HepG2 (cell line): ENCODE measurements around the gene F2RL3. TPM values are rescaled to one million over a fixed set of nuclear protein-coding genes. Genes with fewer than 3 reads are reported as not detected.

Experiments used
- ATAC-seq: fragments of 200-7000 bp; cut with Tn5 transposase; 3 replicates; pipeline ENCODE4 v1.9.1; 2020; ENCODE audit warnings: mild to moderate bottlenecking, moderate library complexity
- BruUV-seq: library from RNA; stranded (reverse); fragments of 400-500 nt; replicated peaks from 2 replicates; lab custom pipeline; 2021; lab: Mats Ljungman, UMichigan
- CTCF ChIA-PET: fragments of 300-600 bp; formaldehyde crosslinking; extraction: SDS; loops from one replicate; lab custom pipeline; 2021; ENCODE audit warnings: low total read pairs, inconsistent platforms, low intra/inter-chr PET ratio; lab: Yijun Ruan, JAX
- POLR2A ChIA-PET: fragments of 350-600 bp; sonication (Branson Sonifier 250); formaldehyde crosslinking; loops from one replicate; lab custom pipeline; 2020; ENCODE audit warnings: antibody characterized with exemption, inconsistent platforms; lab: Yijun Ruan, JAX
- DNase-seq: peaks from one replicate; pipeline ENCODE4 v3.0.0-alpha.2; 2015; ENCODE audit warnings: low spot score
- FAIRE-seq: peaks from 3 replicates; lab custom pipeline; 2011; peaks lifted over from hg19 to GRCh38; lab: Jason Lieb, UNC
- H2AFZ ChIP-seq: one replicate; pipeline ENCODE4 v1.6.1; 2011; ENCODE audit warnings: low read length, inconsistent platforms
- H3K27ac ChIP-seq: fragments of 300-600 bp; 3 replicates; pipeline ENCODE4 v1.8.0; 2011; ENCODE audit warnings: mixed run types, mild to moderate bottlenecking, mixed read lengths, low read length, inconsistent platforms; ENCODE audit not compliant: insufficient read depth; ENCODE audit errors: extremely low read length
- H3K27me3 ChIP-seq, 2 experiments: fragments of 200-600 bp in 1 of 2; 2 replicates in 1 of 2; 3 replicates in 1 of 2; pipeline versions ENCODE4 v1.6.0 to v1.8.0; 2011; ENCODE audit warnings: low read length in 2 of 2, mild to moderate bottlenecking in 2 of 2, moderate library complexity in 2 of 2, inconsistent platforms in 1 of 2; ENCODE audit not compliant: insufficient read depth in 2 of 2, control insufficient read depth in 1 of 2
- H3K36me3 ChIP-seq, 2 experiments: fragments of 200-600 bp in 1 of 2; replicated peaks in 1 of 2; 2 replicates in 1 of 2; 3 replicates in 1 of 2; pipeline versions ENCODE4 v1.5.1 to v1.8.0; 2011; ENCODE audit warnings: low read length in 2 of 2, inconsistent platforms in 1 of 2; ENCODE audit not compliant: insufficient read depth in 2 of 2, control insufficient read depth in 1 of 2
- H3K4me1 ChIP-seq: 2 replicates; pipeline ENCODE4 v1.5.1; 2012; ENCODE audit warnings: low read length, inconsistent platforms; ENCODE audit not compliant: insufficient read depth
- H3K4me2 ChIP-seq: 2 replicates; pipeline ENCODE4 v1.6.0; 2011; ENCODE audit warnings: low read depth, low read length, inconsistent platforms
- H3K4me3 ChIP-seq, 3 experiments: fragments of 200-600 bp in 1 of 3; sonication (generic), shearing (Covaris generic) in 1 of 3; replicated peaks in 1 of 3; 2 replicates each; pipeline ENCODE4 v1.5.1; 2011 to 2016; ENCODE audit warnings: low read length in 3 of 3, inconsistent platforms in 2 of 3, low read depth in 2 of 3, mild to moderate bottlenecking in 2 of 3, control low read depth in 1 of 3, mixed read lengths in 1 of 3; ENCODE audit not compliant: insufficient read depth in 1 of 3
- H3K79me2 ChIP-seq: one replicate; pipeline ENCODE4 v1.6.1; 2011; ENCODE audit warnings: low read length, inconsistent platforms; ENCODE audit not compliant: insufficient read depth
- H3K9ac ChIP-seq: 2 replicates; pipeline ENCODE4 v1.6.0; 2011; ENCODE audit warnings: mild to moderate bottlenecking, low read depth, low read length, inconsistent platforms; ENCODE audit not compliant: insufficient read depth
- H3K9me3 ChIP-seq: 2 replicates; pipeline ENCODE4 v1.5.1; 2012; ENCODE audit warnings: mild to moderate bottlenecking, low read length
- H4K20me1 ChIP-seq: 2 replicates; pipeline ENCODE4 v1.6.0; 2011; ENCODE audit warnings: inconsistent platforms, mild to moderate bottlenecking, low read length, moderate library complexity; ENCODE audit not compliant: insufficient read depth
- ARHGAP35 ChIP-seq: sonication (generic); formaldehyde crosslinking; IDR thresholded peaks from 2 replicates; pipeline ENCODE4 v1.9.0; 2022; ENCODE audit warnings: mild to moderate bottlenecking, inconsistent platforms, moderate library complexity, missing genetic modification reagents, borderline replicate concordance
- CEBPZ ChIP-seq: IDR thresholded peaks from 2 replicates; pipeline ENCODE4 v1.6.1; 2012; ENCODE audit warnings: low read length, improper control_type of control experiment
- FIP1L1 ChIP-seq: fragments of 200-400 bp; formaldehyde crosslinking; IDR thresholded peaks from 2 replicates; pipeline ENCODE4 v1.6.1; 2018; ENCODE audit warnings: low read depth, mild to moderate bottlenecking, low read length, moderate library complexity, borderline replicate concordance; ENCODE audit not compliant: insufficient read depth
- HNRNPK ChIP-seq: fragments of 200-400 bp; formaldehyde crosslinking; IDR thresholded peaks from 2 replicates; pipeline ENCODE4 v1.6.1; 2018; ENCODE audit warnings: low read length, low read depth, moderate library complexity, mild to moderate bottlenecking; ENCODE audit not compliant: poor library complexity, severe bottlenecking
- KDM2A ChIP-seq: sonication (generic); formaldehyde crosslinking; IDR thresholded peaks from 2 replicates; pipeline ENCODE4 v1.4.0; 2020; ENCODE audit warnings: low read depth, missing genetic modification reagents, borderline replicate concordance
- NFKBIZ ChIP-seq: IDR thresholded peaks from 2 replicates; pipeline ENCODE4 v1.6.1; 2018; ENCODE audit warnings: missing genetic modification reagents, missing compliant biosample characterization
- RORA ChIP-seq: sonication (generic); formaldehyde crosslinking; IDR thresholded peaks from 2 replicates; pipeline ENCODE4 v1.5.0; 2020; ENCODE audit warnings: mild to moderate bottlenecking, missing genetic modification reagents, moderate library complexity
- ZFP62 ChIP-seq: sonication (generic); formaldehyde crosslinking; IDR thresholded peaks from 2 replicates; pipeline ENCODE4 v1.4.0; 2020; ENCODE audit warnings: missing genetic modification reagents
- ZFY ChIP-seq: sonication (generic); formaldehyde crosslinking; IDR thresholded peaks from 2 replicates; pipeline ENCODE4 v1.4.0; 2020; ENCODE audit warnings: missing genetic modification reagents
- ZNF282 ChIP-seq: fragments of 450-650 bp; IDR thresholded peaks from 2 replicates; pipeline ENCODE4 v1.6.1; 2018; ENCODE audit not compliant: partially characterized antibody
- ZNF382 ChIP-seq: sonication (generic); formaldehyde crosslinking; IDR thresholded peaks from 2 replicates; pipeline ENCODE4 v1.5.0; 2020; ENCODE audit warnings: missing genetic modification reagents, mild to moderate bottlenecking, borderline replicate concordance
- ZNF430 ChIP-seq: sonication (generic); formaldehyde crosslinking; IDR thresholded peaks from 2 replicates; pipeline ENCODE4 v1.9.0; 2021; ENCODE audit warnings: mild to moderate bottlenecking, missing genetic modification reagents
- ZNF564 ChIP-seq: sonication (generic); formaldehyde crosslinking; IDR thresholded peaks from 2 replicates; pipeline ENCODE4 v1.8.1; 2023; ENCODE audit warnings: mild to moderate bottlenecking, missing genetic modification reagents
- ZNF569 ChIP-seq: sonication (generic); formaldehyde crosslinking; IDR thresholded peaks from 2 replicates; pipeline ENCODE4 v1.5.0; 2020; ENCODE audit warnings: mild to moderate bottlenecking, missing genetic modification reagents, moderate library complexity, borderline replicate concordance
- ZNF580 ChIP-seq: IDR thresholded peaks from 2 replicates; pipeline ENCODE4 v1.6.1; 2016; ENCODE audit warnings: low read depth, borderline replicate concordance
- ZNF616 ChIP-seq: sonication (generic); formaldehyde crosslinking; IDR thresholded peaks from 2 replicates; pipeline ENCODE4 v1.5.0; 2020; ENCODE audit warnings: low read depth, mild to moderate bottlenecking, missing genetic modification reagents
- ZZZ3 ChIP-seq: sonication (generic); formaldehyde crosslinking; IDR thresholded peaks from 2 replicates; pipeline ENCODE4 v1.4.0; 2020; ENCODE audit warnings: missing genetic modification reagents, mild to moderate bottlenecking, borderline replicate concordance
- WGBS: methylation state at CpG from one replicate; pipeline ENCODE4 v1.1.6; 2017; ENCODE audit warnings: low lambda C conversion rate; 5-methylcytosine and 5-hydroxymethylcytosine counted together
- in situ Hi-C: cut with HindIII; loops from 2 replicates; pipeline ENCODE4 v1.10.0; 2017; ENCODE audit warnings: low pct_unique_long_range_greater_than_20kb; ENCODE audit not compliant: extremely low pct_ligation_motif_present
- intact Hi-C: fragments of 100-400 bp; cut with micrococcal nuclease; formaldehyde crosslinking; loops from one replicate; pipeline ENCODE4 v1.10.0; 2022; ENCODE audit not compliant: unreplicated experiment
- polyA plus RNA-seq, 8 experiments: library from polyadenylated mRNA; depleted of rRNA in 3 of 8; stranded (reverse) in 7 of 8; unstranded in 1 of 8; fragments of >200 nt; fragmentation: Illumina TruSeq in 4 of 8; extraction: Trizol in 4 of 8; gene quantifications; 2 replicates each; pipeline versions ENCODE4 v1.2.1 to v1.2.3, GENCODE V29; 2011 to 2016; ENCODE audit warnings: low read depth in 4 of 8, missing spikeins in 1 of 8, mixed read lengths in 1 of 8; ENCODE audit not compliant: insufficient read depth in 1 of 8
- total RNA-seq, 5 experiments: library from RNA; depleted of rRNA; stranded (reverse); fragments of >200 nt; fragmentation: Illumina TruSeq; extraction: Trizol; gene quantifications; 2 replicates each; pipeline ENCODE4 v1.2.3, GENCODE V29; 2016; ENCODE audit warnings: low read depth in 1 of 5

F2RL3 gene
- total and polyA plus RNA-seq, 2 of the 13 experiments (the other 11 are each of a cell fraction or from before 2014, with no cell fraction given): not detected

DNA sequence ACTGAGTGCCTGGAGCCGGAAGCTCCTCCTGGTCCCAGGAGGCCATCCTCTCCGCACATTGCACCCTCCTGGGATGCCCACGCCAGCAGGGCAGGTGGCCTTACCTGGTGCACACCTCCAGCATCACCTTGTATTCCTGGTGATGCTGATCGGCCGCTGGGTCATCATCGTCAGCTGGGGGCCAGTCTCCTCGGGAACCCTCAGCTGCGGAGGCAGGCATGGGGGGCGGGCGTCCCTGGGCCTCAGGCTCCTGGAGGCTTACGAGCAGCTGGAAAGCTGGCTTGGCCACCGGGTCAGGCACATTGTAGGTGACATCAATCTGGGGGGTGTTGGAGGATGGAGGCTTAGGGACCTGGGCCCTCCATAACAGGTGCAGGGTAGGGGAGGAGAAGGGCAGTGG lies 13.7 kb downstream of the F2RL3 start:
- Histone ChIP-seq H3K4me2 (no peak overlapping the region), H3K36me3 (no peaks in the 10 kb centered on the region), H4K20me1 (no peaks in the 10 kb centered on the region), H3K27me3 (peaks cover 1 to 3% of the 10 kb centered on the region in 2 experiments; a peak in 4 of 5 replicates), H3K9me3 (no peaks in the 10 kb centered on the region), H2AFZ (no peak overlapping the region), H3K27ac (no peak overlapping the region), H3K4me1 (no peaks in the 10 kb centered on the region), H3K79me2 (no peaks in the 10 kb centered on the region), H3K4me3 (no peak overlapping the region), H3K9ac (no peak overlapping the region)
- POLR2A ChIA-PET: no interaction called here
- no TSS peak for BruUV-seq
- FAIRE-seq (no peak), DNase-seq (no peak), ATAC-seq (no peak)
- CTCF ChIA-PET: no interaction called here
- 33% methylated on average over 5 of the region's 12 CpGs for WGBS
- intact Hi-C loops: no loop called here
- in situ Hi-C loops: loop anchor here (10.0 kb wide), 1 partner anchor 128 kb away; no protein-coding TSS in a partner anchor
- TF ChIP-seq ZNF616 (CRISPR knock-in tag): no peak
- TF ChIP-seq ZNF282: no peak
- TF ChIP-seq NFKBIZ (CRISPR knock-in tag): no peak
- no peak for TF ChIP-seq ZFP62

DNA sequence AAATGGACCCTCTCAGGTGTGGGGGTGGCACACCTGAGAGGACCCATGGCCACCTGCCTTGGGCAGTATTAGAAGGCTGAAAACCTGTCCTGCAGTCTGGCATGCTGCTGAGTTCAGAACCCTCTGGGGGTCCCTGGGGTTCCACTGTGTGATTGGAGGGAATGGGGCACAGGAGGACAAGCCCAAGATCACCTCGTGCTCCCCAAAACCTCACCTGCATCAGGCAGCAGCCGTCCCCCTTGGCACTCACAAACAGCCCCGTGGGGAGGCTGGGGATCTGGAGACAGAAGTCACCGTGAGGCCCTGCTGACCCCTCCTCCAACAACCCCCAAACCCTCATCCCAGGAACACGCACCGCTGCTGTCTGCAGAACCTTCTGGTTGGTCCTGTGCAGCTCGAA lies 14.5 kb downstream of the F2RL3 start:
- 0% methylated on average over 1 of the region's 7 CpGs for WGBS
- Histone ChIP-seq H3K4me1 (no peaks in the 10 kb centered on the region), H3K27me3 (peaks cover 1 to 2% of the 10 kb centered on the region in 2 experiments; a peak in 4 of 5 replicates), H4K20me1 (no peaks in the 10 kb centered on the region), H3K4me2 (no peak overlapping the region), H3K9ac (no peak overlapping the region), H2AFZ (no peak overlapping the region), H3K4me3 (no peak overlapping the region), H3K27ac (no peak overlapping the region), H3K79me2 (no peaks in the 10 kb centered on the region), H3K9me3 (no peaks in the 10 kb centered on the region), H3K36me3 (no peaks in the 10 kb centered on the region)
- FAIRE-seq (no peak), DNase-seq (no peak), ATAC-seq (no peak)
- ChIA-PET POLR2A (no interaction called here), CTCF (no interaction called here)
- in situ Hi-C loops (loop anchor here (10.0 kb wide), 1 partner anchor 129 kb away; no protein-coding TSS in a partner anchor), intact Hi-C loops (no loop called here)
- no TSS peak for BruUV-seq
- TF ChIP-seq ZNF382 (CRISPR knock-in tag) (no peak), ZNF564 (CRISPR knock-in tag) (no peak), CEBPZ (no peak), RORA (no peak), FIP1L1 (no peak), ZNF580 (CRISPR knock-in tag) (no peak), ZNF569 (no peak), ZZZ3 (CRISPR knock-in tag) (no peak), KDM2A (CRISPR knock-in tag) (no peak), ZFY (CRISPR knock-in tag) (no peak), ARHGAP35 (CRISPR knock-in tag) (no peak), ZNF430 (CRISPR knock-in tag) (no peak), HNRNPK (no peak)
